ENCODE results near the gene FNDC1. TPM values are rescaled to one million over a fixed set of nuclear protein-coding genes. Genes with fewer than 3 reads are reported as not detected.

Gene FNDC1
- total and polyA plus RNA-seq, 8 donors: 0.68 to 7.6 (median 5.5) TPM

DNA sequence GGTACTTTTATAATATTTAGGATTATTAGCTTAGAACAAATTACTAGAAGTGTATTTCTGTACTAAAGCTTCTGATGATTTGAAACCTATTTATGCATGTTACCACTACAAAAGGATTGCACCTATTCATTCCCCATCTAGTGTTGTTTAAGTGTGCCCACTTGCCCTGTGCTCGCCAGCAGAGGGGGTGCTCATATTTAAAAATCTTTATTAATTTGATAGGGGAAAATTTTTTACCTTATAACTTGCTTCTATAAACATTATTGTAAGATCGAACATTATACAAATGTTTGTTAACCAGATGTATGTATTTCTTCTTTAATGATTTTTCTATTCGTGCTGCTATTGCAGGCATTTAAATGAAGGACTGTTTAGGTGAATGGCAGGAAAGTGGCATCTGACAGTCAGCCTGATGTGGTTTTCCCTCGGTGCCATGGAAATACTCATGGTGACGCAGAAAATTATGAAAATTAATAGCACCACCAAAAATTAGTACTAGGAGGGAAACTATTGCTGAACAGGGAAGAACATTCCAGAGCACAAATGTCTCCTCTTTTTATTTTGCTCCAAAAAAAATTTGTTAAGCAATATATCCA is 44.1 kb upstream of the FNDC1 start:
- H3K36me3 ChIP-seq: no peaks in the 10 kb centered on the region
- no peak overlapping the region for H3K4me3 ChIP-seq
- no peaks in the 10 kb centered on the region for H3K4me1 ChIP-seq
- DNase-seq (no peak), ATAC-seq (no peak)
- intact Hi-C loops (cut with DNase I): no loop called here
- H3K27me3 ChIP-seq: no peaks in the 10 kb centered on the region
- H3K9me3 ChIP-seq: no peaks in the 10 kb centered on the region
- TF ChIP-seq, protein P1, sequence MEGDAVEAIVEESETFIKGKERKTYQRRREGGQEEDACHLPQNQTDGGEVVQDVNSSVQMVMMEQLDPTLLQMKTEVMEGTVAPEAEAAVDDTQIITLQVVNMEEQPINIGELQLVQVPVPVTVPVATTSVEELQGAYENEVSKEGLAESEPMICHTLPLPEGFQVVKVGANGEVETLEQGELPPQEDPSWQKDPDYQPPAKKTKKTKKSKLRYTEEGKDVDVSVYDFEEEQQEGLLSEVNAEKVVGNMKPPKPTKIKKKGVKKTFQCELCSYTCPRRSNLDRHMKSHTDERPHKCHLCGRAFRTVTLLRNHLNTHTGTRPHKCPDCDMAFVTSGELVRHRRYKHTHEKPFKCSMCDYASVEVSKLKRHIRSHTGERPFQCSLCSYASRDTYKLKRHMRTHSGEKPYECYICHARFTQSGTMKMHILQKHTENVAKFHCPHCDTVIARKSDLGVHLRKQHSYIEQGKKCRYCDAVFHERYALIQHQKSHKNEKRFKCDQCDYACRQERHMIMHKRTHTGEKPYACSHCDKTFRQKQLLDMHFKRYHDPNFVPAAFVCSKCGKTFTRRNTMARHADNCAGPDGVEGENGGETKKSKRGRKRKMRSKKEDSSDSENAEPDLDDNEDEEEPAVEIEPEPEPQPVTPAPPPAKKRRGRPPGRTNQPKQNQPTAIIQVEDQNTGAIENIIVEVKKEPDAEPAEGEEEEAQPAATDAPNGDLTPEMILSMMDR (IDR thresholded peaks at IDR 0.05): no peak
- H3K27ac ChIP-seq: no peak overlapping the region

DNA sequence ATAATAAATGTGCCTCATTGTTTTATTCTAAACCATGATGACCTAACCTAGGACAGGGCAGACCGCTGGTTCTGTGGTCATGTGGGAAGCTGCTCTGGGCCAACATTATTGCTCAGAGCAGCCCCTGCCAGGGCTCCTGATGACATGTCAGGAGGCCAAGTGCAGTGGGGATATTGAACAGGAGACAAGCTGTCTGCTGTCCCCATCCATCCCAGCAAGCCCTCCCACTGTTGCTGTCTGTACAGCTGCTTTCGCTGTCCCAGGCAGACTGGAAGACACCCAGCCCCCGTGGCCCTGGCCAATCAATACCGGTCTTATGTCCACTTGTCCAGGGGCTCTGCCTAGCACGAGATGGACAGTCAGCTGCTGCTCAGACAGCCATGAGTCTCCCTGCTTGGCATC is 43.2 kb upstream of the FNDC1 start:
- intact Hi-C loops (cut with DNase I): no loop called here
- Histone ChIP-seq H3K27me3 (no peaks in the 10 kb centered on the region), H3K9me3 (no peaks in the 10 kb centered on the region), H3K4me3 (no peak overlapping the region), H3K36me3 (no peaks in the 10 kb centered on the region), H3K4me1 (no peaks in the 10 kb centered on the region), H3K27ac (no peak overlapping the region)
- DNase-seq (no peak), ATAC-seq (no peak)
- TF ChIP-seq, protein P1 (IDR thresholded peaks at IDR 0.05): no peak

DNA sequence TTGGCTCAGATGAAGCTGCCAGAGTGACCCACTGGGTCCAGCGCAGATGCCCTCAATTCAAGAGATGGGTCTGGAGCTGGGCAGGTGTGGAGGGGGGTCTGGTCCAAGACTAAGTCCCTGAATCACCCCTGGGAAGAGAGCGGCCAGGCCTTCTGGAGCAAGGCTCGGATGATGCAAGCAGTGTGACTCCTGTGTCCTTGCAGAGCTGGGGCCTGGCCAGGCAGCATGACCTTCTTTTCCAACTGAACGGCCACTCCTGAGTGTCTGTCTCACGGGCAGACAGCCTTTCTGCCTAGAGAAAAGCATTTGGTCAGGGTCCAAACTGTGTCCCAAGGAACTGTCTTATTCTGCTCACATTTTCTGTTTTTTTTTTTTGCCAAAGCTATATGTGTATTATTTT is 42.6 kb upstream of the FNDC1 start:
- intact Hi-C loops (cut with DNase I): no loop called here
- H3K9me3 ChIP-seq: no peaks in the 10 kb centered on the region
- H3K36me3 ChIP-seq: no peaks in the 10 kb centered on the region
- no peaks in the 10 kb centered on the region for H3K4me1 ChIP-seq
- H3K4me3 ChIP-seq: no peak overlapping the region
- H3K27me3 ChIP-seq: no peaks in the 10 kb centered on the region
- no peak overlapping the region for H3K27ac ChIP-seq
- ATAC-seq: no peak
- TF ChIP-seq, protein P1 (IDR thresholded peaks at IDR 0.05): no peak
- DNase-seq: no peak

DNA sequence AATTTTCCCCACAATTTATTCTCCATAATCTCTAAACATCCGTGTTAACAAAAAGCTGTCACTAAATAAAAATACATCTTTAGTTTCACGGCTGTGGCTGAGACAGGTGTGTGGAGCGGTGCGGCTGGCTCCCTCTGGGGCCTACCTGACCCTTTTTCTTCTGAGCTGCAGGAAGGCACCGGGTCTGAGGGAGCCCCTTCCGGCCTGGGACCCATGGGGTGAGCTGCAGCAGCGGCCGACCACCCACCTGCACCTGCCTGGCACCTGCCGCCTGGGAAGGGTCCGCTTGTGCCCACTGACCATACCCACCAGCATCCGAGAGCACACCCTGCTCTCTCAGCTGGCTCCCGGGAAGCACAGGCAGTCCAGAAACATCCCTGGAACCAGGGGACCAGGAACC is 41.5 kb upstream of the FNDC1 start:
- intact Hi-C loops (cut with DNase I): no loop called here
- Histone ChIP-seq H3K9me3 (no peaks in the 10 kb centered on the region), H3K27ac (no peak overlapping the region), H3K27me3 (no peaks in the 10 kb centered on the region), H3K4me3 (no peak overlapping the region), H3K36me3 (no peaks in the 10 kb centered on the region), H3K4me1 (no peaks in the 10 kb centered on the region)
- TF ChIP-seq, protein P1 (IDR thresholded peaks at IDR 0.05): no peak
- ATAC-seq: no peak
- no peak for DNase-seq

DNA sequence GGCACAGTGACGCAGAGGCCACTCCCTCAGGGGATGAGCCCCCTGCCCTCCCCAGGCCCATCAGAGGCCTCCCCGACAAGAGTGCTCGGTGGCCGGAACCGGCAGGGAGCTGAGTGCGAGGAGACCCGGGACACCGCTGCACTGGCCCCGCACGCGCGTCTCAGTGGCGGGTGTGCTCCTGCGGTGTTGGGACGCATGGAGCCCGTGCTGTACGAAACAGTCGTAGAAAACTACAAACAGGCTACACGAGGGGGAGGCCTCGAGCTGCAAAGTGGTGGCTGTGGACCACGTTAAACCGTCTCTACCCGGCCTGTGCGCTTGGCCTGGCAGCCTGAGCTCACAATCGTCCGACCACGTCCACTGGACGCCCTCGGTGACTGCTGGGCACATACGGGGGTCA is 40.2 kb upstream of the FNDC1 start:
- TF ChIP-seq, protein P1 (IDR thresholded peaks at IDR 0.05): no peak
- no peaks in the 10 kb centered on the region for H3K4me1 ChIP-seq
- intact Hi-C loops (cut with DNase I): no loop called here
- H3K36me3 ChIP-seq: no peaks in the 10 kb centered on the region
- no peak overlapping the region for H3K27ac ChIP-seq
- ATAC-seq (no peak), DNase-seq (no peak)
- H3K27me3 ChIP-seq: no peaks in the 10 kb centered on the region
- H3K4me3 ChIP-seq: no peak overlapping the region
- no peaks in the 10 kb centered on the region for H3K9me3 ChIP-seq
